Adipocyte (in vitro differentiated cells): Measurements from ENCODE around the gene AUTS2.

Experiments
- DNase-seq: peaks from one replicate; pipeline ENCODE4 v3.0.0-alpha.2; 2015; ENCODE audit warnings: low read depth
- H3K27me3 ChIP-seq: replicated peaks from 2 replicates; pipeline ENCODE4 v1.7.0; 2013; ENCODE audit warnings: mild to moderate bottlenecking, low read length, moderate library complexity; ENCODE audit not compliant: control insufficient read depth, insufficient read depth
- H3K36me3 ChIP-seq: 2 replicates; pipeline ENCODE4 v1.7.0; 2013; ENCODE audit warnings: low read length, mild to moderate bottlenecking, moderate library complexity; ENCODE audit not compliant: control insufficient read depth, insufficient read depth, severe bottlenecking
- H3K4me1 ChIP-seq: 2 replicates; pipeline ENCODE4 v1.7.0; 2013; ENCODE audit warnings: mild to moderate bottlenecking, low read length, moderate library complexity; ENCODE audit not compliant: control insufficient read depth, insufficient read depth
- H3K4me3 ChIP-seq: 2 replicates; pipeline ENCODE4 v1.7.0; 2013; ENCODE audit warnings: mild to moderate bottlenecking, low read length, moderate library complexity
- H3K9ac ChIP-seq: 2 replicates; pipeline ENCODE4 v1.7.0; 2013; ENCODE audit warnings: mild to moderate bottlenecking, low read length, moderate library complexity
- H3K9me3 ChIP-seq: 2 replicates; pipeline ENCODE4 v1.7.0; 2013; ENCODE audit warnings: mild to moderate bottlenecking, low read length, moderate library complexity; ENCODE audit not compliant: control insufficient read depth

Gene AUTS2

DNA sequence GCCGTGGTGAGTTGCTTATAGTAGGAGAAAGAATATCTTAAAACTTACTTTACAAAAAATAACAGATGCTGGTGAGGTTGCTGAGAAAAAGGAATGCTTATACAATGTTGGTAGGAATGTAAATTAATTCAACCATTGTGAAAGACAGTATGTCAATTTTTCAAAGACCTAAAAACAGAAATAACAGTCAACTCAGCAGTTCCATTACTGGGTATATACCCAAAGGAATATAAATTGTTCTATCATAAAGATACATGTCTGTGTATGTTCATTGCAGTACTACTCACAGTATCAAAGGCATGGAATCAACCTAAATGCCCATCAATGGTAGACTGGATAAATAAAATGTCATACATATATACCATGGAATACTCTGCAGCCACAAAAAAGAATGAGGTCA is 420.4 kb downstream of the AUTS2 start:
- Histone ChIP-seq H3K4me1 (peaks cover 23% of the 10 kb centered on the region), H3K9me3 (no peaks in the 10 kb centered on the region), H3K4me3 (no peak overlapping the region), H3K36me3 (no peaks in the 10 kb centered on the region), H3K9ac (no peak overlapping the region), H3K27me3 (no peaks in the 10 kb centered on the region)
- no peak for DNase-seq

DNA sequence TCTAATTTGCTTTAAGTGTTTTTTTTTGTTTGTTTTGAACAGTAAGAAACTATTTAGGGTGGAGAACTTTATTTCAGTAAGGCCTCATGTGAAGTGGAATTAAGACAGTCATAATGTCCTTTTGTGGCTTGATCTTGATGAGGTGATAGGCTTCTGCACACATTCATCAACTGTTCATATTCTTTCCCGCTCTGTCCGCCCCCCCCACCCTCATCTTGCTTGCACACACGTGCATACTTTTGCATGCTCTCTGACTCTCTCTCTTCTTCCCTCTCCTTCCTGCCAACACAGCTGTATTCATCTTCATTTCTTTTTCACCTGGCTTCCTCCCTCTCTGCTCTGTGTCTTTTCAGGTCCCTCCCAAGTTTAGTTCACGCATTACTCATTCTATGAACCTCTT is 429.6 kb downstream of the AUTS2 start:
- H3K4me3 ChIP-seq: no peak overlapping the region
- H3K9me3 ChIP-seq: no peaks in the 10 kb centered on the region
- H3K27me3 ChIP-seq: no peaks in the 10 kb centered on the region
- no peak overlapping the region for H3K9ac ChIP-seq
- no peak for DNase-seq
- H3K4me1 ChIP-seq: peaks cover 7% of the 10 kb centered on the region
- no peaks in the 10 kb centered on the region for H3K36me3 ChIP-seq

DNA sequence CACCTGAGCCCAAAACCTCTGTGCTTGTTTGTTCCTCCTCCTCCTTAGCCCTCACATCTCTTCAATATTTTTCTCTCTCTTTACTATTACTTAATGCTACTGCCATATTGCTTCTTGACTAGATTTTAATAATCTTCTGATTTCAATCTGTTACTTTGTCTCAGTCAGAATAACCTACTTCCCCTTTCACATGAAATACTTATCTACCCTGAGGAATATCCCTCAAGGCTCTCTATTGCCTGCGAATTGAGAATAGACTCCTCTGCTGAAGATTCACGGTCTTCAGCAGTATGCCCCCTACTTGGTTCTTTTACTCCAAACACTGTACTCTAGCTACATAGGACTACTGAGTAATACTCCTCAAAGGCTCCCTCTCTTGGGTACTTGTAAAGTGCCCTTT is 430.3 kb downstream of the AUTS2 start:
- no peaks in the 10 kb centered on the region for H3K9me3 ChIP-seq
- no peaks in the 10 kb centered on the region for H3K36me3 ChIP-seq
- no peak overlapping the region for H3K9ac ChIP-seq
- H3K4me3 ChIP-seq: no peak overlapping the region
- no peaks in the 10 kb centered on the region for H3K27me3 ChIP-seq
- H3K4me1 ChIP-seq: peaks cover 7% of the 10 kb centered on the region
- no peak for DNase-seq

DNA sequence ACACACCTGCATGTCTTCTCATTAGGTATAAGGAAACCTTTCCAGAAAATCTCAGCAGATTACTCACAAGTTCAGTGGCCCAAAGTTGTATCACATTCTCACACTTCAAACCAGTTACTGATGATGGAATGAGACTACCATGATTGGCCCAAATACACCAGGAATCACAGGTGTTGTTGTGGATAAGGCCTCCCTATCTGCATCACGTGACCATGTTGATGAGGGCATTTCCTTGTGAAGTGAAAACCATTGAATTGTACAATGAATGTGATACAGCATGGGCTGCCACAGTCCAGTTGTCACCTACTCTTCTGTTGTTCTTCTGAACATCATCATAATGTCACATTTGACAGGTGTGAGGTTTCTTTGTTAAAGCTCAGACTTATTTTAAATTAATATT is 431.7 kb downstream of the AUTS2 start:
- Histone ChIP-seq H3K9ac (no peak overlapping the region), H3K27me3 (no peaks in the 10 kb centered on the region), H3K4me1 (peaks cover 8% of the 10 kb centered on the region), H3K36me3 (no peaks in the 10 kb centered on the region), H3K4me3 (no peak overlapping the region), H3K9me3 (no peaks in the 10 kb centered on the region)
- DNase-seq: no peak

DNA sequence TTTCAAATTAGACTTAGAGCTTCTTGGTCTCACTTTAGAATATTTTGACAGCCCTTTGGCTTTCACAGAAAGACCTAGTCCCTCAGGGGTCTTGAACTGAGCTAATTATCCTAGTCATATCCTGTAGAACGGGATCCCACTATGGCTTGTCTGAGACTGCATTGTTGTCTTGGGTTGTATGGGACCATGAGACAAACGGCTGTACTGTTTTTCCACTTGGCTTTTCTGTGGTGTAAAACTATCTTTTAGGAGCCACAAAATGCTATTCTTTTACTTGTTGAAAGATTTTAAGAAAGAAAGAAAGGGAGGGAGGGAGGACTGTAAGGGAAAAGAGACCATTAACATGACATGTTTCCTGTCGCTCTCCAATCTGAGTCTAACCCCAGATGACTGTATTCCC is 432.5 kb downstream of the AUTS2 start:
- no peaks in the 10 kb centered on the region for H3K27me3 ChIP-seq

DNA sequence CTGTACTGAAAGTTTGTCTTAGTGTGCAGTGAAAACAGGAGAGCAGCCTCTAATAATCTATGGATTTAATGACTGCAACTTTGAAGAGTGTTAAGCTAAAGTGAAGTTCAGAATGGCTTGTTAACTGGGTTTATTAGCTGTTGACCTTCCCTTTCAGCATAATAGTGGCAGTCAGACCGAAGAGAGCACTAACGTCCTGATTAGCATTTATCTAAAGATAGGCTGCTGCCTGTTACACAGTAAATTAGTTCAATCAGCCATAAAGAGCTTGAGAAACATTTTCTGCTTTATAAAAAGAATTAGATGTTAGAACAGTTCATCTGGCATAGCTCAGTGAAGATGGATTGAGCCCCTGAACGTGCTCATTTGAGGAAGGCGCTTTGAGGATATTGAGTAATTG is 433.0 kb downstream of the AUTS2 start:
- no peaks in the 10 kb centered on the region for H3K27me3 ChIP-seq
- H3K4me1 ChIP-seq: peaks cover 5% of the 10 kb centered on the region
- H3K4me3 ChIP-seq: no peak overlapping the region
- no peaks in the 10 kb centered on the region for H3K9me3 ChIP-seq
- no peak for DNase-seq
- H3K36me3 ChIP-seq: no peaks in the 10 kb centered on the region
- H3K9ac ChIP-seq: no peak overlapping the region

More for the DNA sequence above, 432.5 kb downstream of the AUTS2 start:
- Histone ChIP-seq H3K4me3 (no peak overlapping the region), H3K36me3 (no peaks in the 10 kb centered on the region), H3K9ac (no peak overlapping the region), H3K9me3 (no peaks in the 10 kb centered on the region), H3K4me1 (peaks cover 10% of the 10 kb centered on the region)
- no peak for DNase-seq

DNA sequence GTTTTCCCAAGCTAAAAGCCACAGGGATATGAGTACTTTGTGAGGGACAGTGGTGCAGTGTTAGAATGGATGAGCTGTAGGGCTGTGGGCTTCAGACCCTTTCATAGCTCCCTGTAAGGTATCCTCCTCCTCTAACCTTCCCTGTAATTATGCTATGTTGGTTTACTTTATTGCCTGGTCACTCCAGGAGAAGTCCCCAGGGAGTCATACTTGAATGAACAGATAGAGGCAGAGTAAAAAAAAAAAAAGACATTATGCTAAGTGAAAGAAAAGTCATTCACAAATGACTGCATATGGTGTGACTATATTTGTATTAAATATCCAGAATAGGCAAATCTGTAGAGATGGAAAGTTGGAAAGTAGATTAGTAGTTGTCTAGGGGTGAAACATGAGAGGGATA is 434.4 kb downstream of the AUTS2 start:
- Histone ChIP-seq H3K4me1 (peaks cover 5% of the 10 kb centered on the region), H3K4me3 (no peak overlapping the region), H3K9me3 (no peaks in the 10 kb centered on the region), H3K27me3 (no peaks in the 10 kb centered on the region), H3K36me3 (no peaks in the 10 kb centered on the region), H3K9ac (no peak overlapping the region)
- no peak for DNase-seq

DNA sequence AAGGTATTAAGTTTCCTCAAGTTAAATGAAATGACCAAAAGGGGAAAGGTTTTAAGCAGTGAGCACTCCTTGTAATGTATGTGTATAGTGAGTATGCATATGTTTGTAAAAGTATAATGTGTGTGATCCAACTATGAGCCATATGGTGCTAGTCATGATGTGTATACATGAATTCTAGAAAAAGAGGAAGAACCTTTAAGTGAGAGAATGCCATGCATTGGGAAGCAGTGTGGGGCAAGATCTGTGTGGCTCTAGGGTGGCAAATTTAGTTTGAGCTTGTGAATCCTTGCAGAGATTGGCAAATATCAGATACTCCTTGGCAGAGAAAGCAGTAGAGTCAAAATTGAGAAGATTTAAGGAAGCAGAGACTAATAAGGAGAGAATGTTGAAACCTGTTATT is 435.0 kb downstream of the AUTS2 start:
- no peak overlapping the region for H3K4me3 ChIP-seq
- no peak overlapping the region for H3K9ac ChIP-seq
- no peaks in the 10 kb centered on the region for H3K36me3 ChIP-seq
- H3K4me1 ChIP-seq: peaks cover 9% of the 10 kb centered on the region
- no peaks in the 10 kb centered on the region for H3K27me3 ChIP-seq
- no peak for DNase-seq
- no peaks in the 10 kb centered on the region for H3K9me3 ChIP-seq

DNA sequence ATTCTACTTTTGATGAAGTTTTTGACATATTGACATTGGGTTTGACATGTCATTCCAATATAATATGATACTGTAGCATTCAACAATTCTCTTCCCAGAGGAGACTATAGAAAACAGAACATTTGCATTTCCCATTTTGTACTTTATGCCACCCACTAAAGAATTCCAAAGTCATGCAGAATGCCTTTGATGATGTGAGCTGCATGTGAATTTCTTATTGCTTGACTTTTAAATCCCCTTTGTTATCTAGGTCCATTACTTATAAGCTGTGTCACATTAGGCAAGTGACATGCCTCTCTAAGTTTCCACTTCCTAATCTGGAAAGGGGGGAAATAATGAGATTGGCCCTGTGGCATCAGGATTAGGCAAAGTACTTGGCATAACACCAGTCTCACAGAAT is 436.7 kb downstream of the AUTS2 start:
- no peak overlapping the region for H3K4me3 ChIP-seq
- peaks cover 9% of the 10 kb centered on the region for H3K4me1 ChIP-seq
- H3K36me3 ChIP-seq: no peaks in the 10 kb centered on the region
- no peaks in the 10 kb centered on the region for H3K27me3 ChIP-seq
- DNase-seq: no peak
- H3K9ac ChIP-seq: no peak overlapping the region
- H3K9me3 ChIP-seq: no peaks in the 10 kb centered on the region

DNA sequence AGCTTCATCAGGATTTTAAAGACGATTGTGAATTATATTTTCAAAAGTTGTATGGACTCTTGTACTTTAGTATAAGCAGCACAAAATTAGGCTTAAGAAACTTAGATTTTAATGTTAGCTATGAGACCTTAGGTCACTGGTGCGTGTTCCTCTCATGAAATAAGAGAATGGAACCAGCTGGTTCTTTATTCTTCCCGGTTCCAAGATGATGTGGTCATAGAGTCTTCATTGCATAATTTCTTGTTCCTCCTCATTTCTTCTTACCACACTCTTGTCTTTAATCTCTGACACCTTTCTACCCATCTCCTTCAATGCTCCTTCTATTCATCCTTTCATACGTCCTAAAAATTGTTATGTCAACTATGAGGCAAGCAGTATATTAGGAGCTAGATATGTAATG is 437.2 kb downstream of the AUTS2 start:
- H3K4me1 ChIP-seq: peaks cover 11% of the 10 kb centered on the region
- no peaks in the 10 kb centered on the region for H3K36me3 ChIP-seq
- H3K4me3 ChIP-seq: no peak overlapping the region
- H3K9me3 ChIP-seq: no peaks in the 10 kb centered on the region
- H3K9ac ChIP-seq: no peak overlapping the region
- H3K27me3 ChIP-seq: no peaks in the 10 kb centered on the region
- DNase-seq: no peak

DNA sequence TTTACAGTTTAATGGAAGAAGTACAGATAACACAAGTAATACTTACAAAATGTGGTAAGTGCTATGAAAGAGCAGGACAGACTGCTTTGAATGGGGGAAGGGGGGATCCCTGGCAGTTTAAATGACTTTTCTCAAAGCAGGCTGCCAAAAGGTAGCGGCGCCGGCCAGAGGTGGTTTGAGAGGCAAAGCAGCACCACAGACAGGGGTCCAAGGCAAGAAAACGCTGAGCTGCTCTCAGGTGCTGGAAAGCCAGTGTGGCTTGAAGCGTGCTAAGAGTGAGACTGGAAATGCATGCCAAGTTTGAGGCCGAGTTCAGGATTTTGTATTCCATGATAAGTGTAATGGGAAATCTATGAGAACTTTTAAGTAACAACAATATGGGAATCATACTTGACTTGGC is 437.7 kb downstream of the AUTS2 start:
- H3K9ac ChIP-seq: no peak overlapping the region
- no peaks in the 10 kb centered on the region for H3K9me3 ChIP-seq
- no peaks in the 10 kb centered on the region for H3K36me3 ChIP-seq
- peaks cover 15% of the 10 kb centered on the region for H3K4me1 ChIP-seq
- no peaks in the 10 kb centered on the region for H3K27me3 ChIP-seq
- no peak for DNase-seq
- no peak overlapping the region for H3K4me3 ChIP-seq

DNA sequence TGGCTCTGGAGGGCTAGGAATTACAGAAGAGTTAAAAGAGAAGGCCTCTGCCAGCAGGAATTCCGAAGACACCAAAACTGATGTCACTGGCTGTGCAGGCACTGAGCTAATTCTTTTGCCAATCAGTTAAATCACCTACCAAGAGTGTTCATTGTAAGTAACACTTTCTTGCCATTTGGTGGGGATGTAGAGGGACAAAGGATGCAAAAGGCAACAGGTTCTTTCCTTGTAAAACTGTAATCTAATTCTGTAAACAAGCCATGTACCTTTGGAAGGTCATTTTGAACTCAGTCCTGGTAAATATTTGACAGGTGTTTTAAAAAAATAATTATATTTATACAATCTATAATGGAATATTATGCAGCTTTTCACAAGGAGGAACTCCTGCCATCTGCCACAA is 438.4 kb downstream of the AUTS2 start:
- no peaks in the 10 kb centered on the region for H3K27me3 ChIP-seq
- H3K9ac ChIP-seq: no peak overlapping the region
- no peaks in the 10 kb centered on the region for H3K36me3 ChIP-seq
- no peak overlapping the region for H3K4me3 ChIP-seq
- peaks cover 15% of the 10 kb centered on the region for H3K4me1 ChIP-seq
- no peak for DNase-seq
- no peaks in the 10 kb centered on the region for H3K9me3 ChIP-seq
